WTC11 (cell line): ENCODE results near the gene NSD1. TPM values are rescaled to one million over a fixed set of nuclear protein-coding genes. Genes with fewer than 3 reads are reported as not detected.
A peak's percentile ranks its signal among the peaks of the same experiment; 100 is the strongest.

Experiments
- ATAC-seq: fragments of 200-7000 bp; cut with Tn5 transposase; 2 replicates; pipeline ENCODE4 v1.10.0; 2021; ENCODE audit warnings: mild to moderate bottlenecking, moderate library complexity
- Bru-seq: library from RNA; stranded (reverse); fragments of 400-500 nt; gene quantifications from one replicate; lab custom pipeline; 2021; lab: Mats Ljungman, UMichigan
- CTCF ChIA-PET: fragments of 300-600 bp; sonication (Branson Sonifier 250); formaldehyde crosslinking; loops from one replicate; lab custom pipeline; 2021; ENCODE audit warnings: antibody characterized with exemption; lab: Charles Lee
- POLR2A ChIA-PET: fragments of 350-600 bp; sonication (Branson Sonifier 250); formaldehyde crosslinking; loops from one replicate; lab custom pipeline; 2021; ENCODE audit warnings: antibody characterized with exemption; lab: Charles Lee
- DNase-seq: peaks from one replicate; pipeline ENCODE4 v3.0.0; 2021; ENCODE audit warnings: low spot score
- H3K27ac Mint-ChIP-seq: 2 replicates; pipeline ENCODE4 v1.8.0; 2021; ENCODE audit warnings: mixed read lengths
- H3K27me3 Mint-ChIP-seq: 2 replicates; pipeline ENCODE4 v1.8.0; 2021; ENCODE audit warnings: low read depth, mild to moderate bottlenecking, moderate library complexity, mixed read lengths
- H3K36me3 Mint-ChIP-seq: 2 replicates; pipeline ENCODE4 v1.8.0; 2021; ENCODE audit warnings: mixed read lengths
- H3K4me1 Mint-ChIP-seq: 2 replicates; pipeline ENCODE4 v1.8.0; 2022; ENCODE audit warnings: mixed read lengths
- H3K4me3 Mint-ChIP-seq: 2 replicates; pipeline ENCODE4 v1.8.0; 2021; ENCODE audit warnings: mild to moderate bottlenecking, moderate library complexity, mixed read lengths
- H3K9me3 Mint-ChIP-seq: 2 replicates; pipeline ENCODE4 v1.8.0; 2021; ENCODE audit warnings: mixed read lengths
- ELF4 ChIP-seq: sonication (generic); formaldehyde crosslinking; IDR thresholded peaks from 2 replicates; pipeline ENCODE4 v1.8.1; 2022; ENCODE audit warnings: low read depth, mild to moderate bottlenecking, moderate library complexity, missing genetic modification reagents
- FOXK1 ChIP-seq: sonication (generic); formaldehyde crosslinking; IDR thresholded peaks from 2 replicates; pipeline ENCODE4 v1.8.0; 2022; ENCODE audit warnings: mild to moderate bottlenecking, moderate library complexity, missing genetic modification reagents
- GABPB1 ChIP-seq: sonication (generic); formaldehyde crosslinking; IDR thresholded peaks from 2 replicates; pipeline ENCODE4 v1.8.1; 2023; ENCODE audit warnings: mild to moderate bottlenecking, missing genetic modification reagents
- GTF2I ChIP-seq: fragments of 250-450 bp; sonication (Bioruptor Pico); conservative IDR thresholded peaks from 2 replicates; pipeline ENCODE4 v1.4.0; 2021; ENCODE audit warnings: mild to moderate bottlenecking
- JAZF1 ChIP-seq: fragments of 250-450 bp; sonication (Bioruptor Pico); IDR thresholded peaks from 2 replicates; pipeline ENCODE4 v1.9.0; 2021; ENCODE audit warnings: moderate library complexity, mild to moderate bottlenecking, inconsistent platforms
- JUN ChIP-seq: sonication (generic); formaldehyde crosslinking; IDR thresholded peaks from 2 replicates; pipeline ENCODE4 v1.8.0; 2023; ENCODE audit warnings: mild to moderate bottlenecking, missing genetic modification reagents
- NFATC4 ChIP-seq: fragments of 250-450 bp; sonication (Bioruptor Pico); IDR thresholded peaks from 2 replicates; pipeline ENCODE4 v1.9.0; 2021; ENCODE audit warnings: mild to moderate bottlenecking
- NFE2L1 ChIP-seq: sonication (generic); formaldehyde crosslinking; IDR thresholded peaks from 2 replicates; pipeline ENCODE4 v1.8.1; 2023; ENCODE audit warnings: missing genetic modification reagents
- NFYB ChIP-seq: sonication (generic); formaldehyde crosslinking; conservative IDR thresholded peaks from 2 replicates; pipeline ENCODE4 v1.8.0; 2022; ENCODE audit warnings: low read depth, missing genetic modification reagents
- NR2C2 ChIP-seq: sonication (generic); formaldehyde crosslinking; IDR thresholded peaks from 2 replicates; pipeline ENCODE4 v1.8.0; 2022; ENCODE audit warnings: mild to moderate bottlenecking, missing genetic modification reagents
- PRRX2 ChIP-seq: fragments of 250-450 bp; sonication (Bioruptor Pico); IDR thresholded peaks from 2 replicates; pipeline ENCODE4 v1.8.0; 2021; ENCODE audit warnings: mild to moderate bottlenecking
- TCF7 ChIP-seq: sonication (generic); formaldehyde crosslinking; IDR thresholded peaks from 2 replicates; pipeline ENCODE4 v1.8.0; 2022; ENCODE audit warnings: mild to moderate bottlenecking, low read depth, missing genetic modification reagents, moderate library complexity
- TEAD1 ChIP-seq: sonication (generic); formaldehyde crosslinking; IDR thresholded peaks from 2 replicates; pipeline ENCODE4 v1.8.0; 2022; ENCODE audit warnings: mild to moderate bottlenecking, missing genetic modification reagents
- TP53 ChIP-seq: sonication (generic); formaldehyde crosslinking; IDR thresholded peaks from 2 replicates; pipeline ENCODE4 v1.8.1; 2023; ENCODE audit warnings: mild to moderate bottlenecking, missing genetic modification reagents
- ZNF121 ChIP-seq: sonication (generic); formaldehyde crosslinking; IDR thresholded peaks from 2 replicates; pipeline ENCODE4 v1.8.0; 2023; ENCODE audit warnings: missing genetic modification reagents
- long read RNA-seq, 3 experiments: library from RNA in 1 of 3; library from capped mRNA in 1 of 3; library from polyadenylated mRNA in 1 of 3; unstranded in 2 of 3; stranded (forward) in 1 of 3; transcript quantifications; one replicate each; pipeline ENCODE4 v2.0.0, GENCODE V29; 2021
- total RNA-seq: library from RNA; stranded (reverse); gene quantifications from 3 replicates; pipeline ENCODE4 v1.2.3, GENCODE V29; 2021
- TF ChIP-seq, protein P1 (sequence below): fragments of 250-450 bp; sonication (Bioruptor Pico); IDR thresholded peaks from 2 replicates; pipeline ENCODE4 v1.9.0; 2021; ENCODE audit warnings: mild to moderate bottlenecking
- TF ChIP-seq, protein P2 (sequence below): sonication (generic); formaldehyde crosslinking; IDR thresholded peaks from 2 replicates; pipeline ENCODE4 v1.8.0; 2023; ENCODE audit warnings: mild to moderate bottlenecking, missing genetic modification reagents
- TF ChIP-seq, protein P3 (sequence below): sonication (generic); formaldehyde crosslinking; IDR thresholded peaks from 2 replicates; pipeline ENCODE4 v1.8.0; 2022; ENCODE audit warnings: mild to moderate bottlenecking, missing genetic modification reagents
- TF ChIP-seq, protein P4 (sequence below): sonication (generic); formaldehyde crosslinking; IDR thresholded peaks from 2 replicates; pipeline ENCODE4 v1.8.0; 2023; ENCODE audit warnings: missing genetic modification reagents
- TF ChIP-seq, protein P5 (sequence below): sonication (generic); formaldehyde crosslinking; IDR thresholded peaks from 2 replicates; pipeline ENCODE4 v1.8.1; 2023; ENCODE audit warnings: mild to moderate bottlenecking, moderate library complexity, missing genetic modification reagents
- TF ChIP-seq, protein P6 (sequence below): sonication (generic); formaldehyde crosslinking; IDR thresholded peaks from 2 replicates; pipeline ENCODE4 v1.8.1; 2023; ENCODE audit warnings: mild to moderate bottlenecking, missing genetic modification reagents

Gene NSD1, protein sequence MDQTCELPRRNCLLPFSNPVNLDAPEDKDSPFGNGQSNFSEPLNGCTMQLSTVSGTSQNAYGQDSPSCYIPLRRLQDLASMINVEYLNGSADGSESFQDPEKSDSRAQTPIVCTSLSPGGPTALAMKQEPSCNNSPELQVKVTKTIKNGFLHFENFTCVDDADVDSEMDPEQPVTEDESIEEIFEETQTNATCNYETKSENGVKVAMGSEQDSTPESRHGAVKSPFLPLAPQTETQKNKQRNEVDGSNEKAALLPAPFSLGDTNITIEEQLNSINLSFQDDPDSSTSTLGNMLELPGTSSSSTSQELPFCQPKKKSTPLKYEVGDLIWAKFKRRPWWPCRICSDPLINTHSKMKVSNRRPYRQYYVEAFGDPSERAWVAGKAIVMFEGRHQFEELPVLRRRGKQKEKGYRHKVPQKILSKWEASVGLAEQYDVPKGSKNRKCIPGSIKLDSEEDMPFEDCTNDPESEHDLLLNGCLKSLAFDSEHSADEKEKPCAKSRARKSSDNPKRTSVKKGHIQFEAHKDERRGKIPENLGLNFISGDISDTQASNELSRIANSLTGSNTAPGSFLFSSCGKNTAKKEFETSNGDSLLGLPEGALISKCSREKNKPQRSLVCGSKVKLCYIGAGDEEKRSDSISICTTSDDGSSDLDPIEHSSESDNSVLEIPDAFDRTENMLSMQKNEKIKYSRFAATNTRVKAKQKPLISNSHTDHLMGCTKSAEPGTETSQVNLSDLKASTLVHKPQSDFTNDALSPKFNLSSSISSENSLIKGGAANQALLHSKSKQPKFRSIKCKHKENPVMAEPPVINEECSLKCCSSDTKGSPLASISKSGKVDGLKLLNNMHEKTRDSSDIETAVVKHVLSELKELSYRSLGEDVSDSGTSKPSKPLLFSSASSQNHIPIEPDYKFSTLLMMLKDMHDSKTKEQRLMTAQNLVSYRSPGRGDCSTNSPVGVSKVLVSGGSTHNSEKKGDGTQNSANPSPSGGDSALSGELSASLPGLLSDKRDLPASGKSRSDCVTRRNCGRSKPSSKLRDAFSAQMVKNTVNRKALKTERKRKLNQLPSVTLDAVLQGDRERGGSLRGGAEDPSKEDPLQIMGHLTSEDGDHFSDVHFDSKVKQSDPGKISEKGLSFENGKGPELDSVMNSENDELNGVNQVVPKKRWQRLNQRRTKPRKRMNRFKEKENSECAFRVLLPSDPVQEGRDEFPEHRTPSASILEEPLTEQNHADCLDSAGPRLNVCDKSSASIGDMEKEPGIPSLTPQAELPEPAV (N-terminal part only)
- total RNA-seq (144 to 153 TPM (median 148 TPM) in 3 replicates), Bru-seq, nascent RNA (percentile 91 among the genes with signal in this experiment)
- long read RNA-seq, experiment 1, full-length matches to known transcripts = 8 of 220 reads
- long read RNA-seq, experiment 1, partial matches to known transcripts = 89 of 220 reads
- long read RNA-seq, experiment 1, other reads (novel, unspliced or antisense) = 123 of 220 reads
- long read RNA-seq, experiment 2, partial matches to known transcripts = 24 of 92 reads
- long read RNA-seq, experiment 2, other reads (novel, unspliced or antisense) = 68 of 92 reads
- long read RNA-seq, experiment 3, partial matches to known transcripts = 14 of 28 reads
- long read RNA-seq, experiment 3, other reads (novel, unspliced or antisense) = 9 of 28 reads

DNA sequence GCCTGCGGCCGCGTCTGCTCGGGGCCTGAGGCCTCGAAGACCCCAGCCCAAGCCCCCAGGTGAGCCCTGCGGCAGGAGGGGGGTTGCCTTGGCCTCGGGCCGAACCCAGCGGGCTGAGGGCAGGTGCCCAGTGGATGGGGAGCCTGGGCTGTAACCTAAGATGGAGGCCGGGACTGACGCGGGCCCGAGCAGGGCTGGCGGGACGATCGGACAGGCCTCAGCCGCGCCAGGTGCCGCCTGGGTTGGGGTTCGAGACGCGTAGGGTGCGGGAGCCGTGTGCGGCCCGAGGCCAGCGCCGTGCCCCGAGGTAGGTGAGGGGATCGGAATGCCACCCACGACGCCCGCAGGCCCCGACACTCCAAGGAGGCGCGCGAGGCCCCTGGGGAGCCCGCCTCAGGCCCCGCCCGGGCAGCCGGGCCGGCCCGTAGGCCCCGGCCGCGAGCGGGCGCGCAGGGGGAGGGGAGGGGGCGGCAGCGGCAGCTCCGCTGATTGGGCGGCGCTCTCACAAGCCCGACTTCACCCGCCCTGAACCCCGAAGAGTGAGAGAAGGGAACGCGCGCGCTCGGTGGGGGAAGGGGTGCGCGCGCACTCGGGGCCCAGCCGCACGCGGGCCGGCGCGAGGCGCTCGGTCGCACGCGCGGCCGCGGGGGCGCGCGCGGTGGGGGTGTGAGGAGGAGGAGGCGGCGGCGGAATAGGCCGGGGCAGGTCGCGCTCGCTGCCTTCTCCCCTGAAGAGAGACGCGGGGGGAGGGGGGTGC lies at the start of gene NSD1:
TSS of gene NSD1 (plus strand) at position 678 of the 757 bp plus-strand sequence. CDS start 1,331 bp downstream, outside the sequence.
- no peaks in the 10 kb centered on the region; the same call in 1 of the 2 replicates for H3K27me3 Mint-ChIP-seq
- H3K36me3 Mint-ChIP-seq = peaks cover 37% of the 10 kb centered on the region
- H3K4me1 Mint-ChIP-seq = peaks cover 44% of the 10 kb centered on the region
- ChIA-PET POLR2A (interaction anchor here (1.0 to 1.6 kb wide), 7 partner anchors 9 to 314 kb away, joined by 3 to 5 read pairs (median 3); partner anchors contain the start of gene FGFR4), CTCF (interaction anchor here (1.0 to 3.4 kb wide), 3 partner anchors 21 to 176 kb away, joined by 5 to 22 read pairs (median 11); no protein-coding TSS in a partner anchor)
- ATAC-seq = peak; percentile 69
- peak; percentile 93 for DNase-seq
- H3K27ac Mint-ChIP-seq = peak within 1 kb of the TSS; percentile 68; the same call in 1 of the 2 replicates
- peak within 1 kb of the TSS; percentile 85 for H3K4me3 Mint-ChIP-seq
- H3K9me3 Mint-ChIP-seq = no peaks in the 10 kb centered on the region
- TF ChIP-seq NFE2L1 (CRISPR knock-in tag) (0 out of 2 replicates have a peak, but pooled peaks have one; percentile 6), TEAD1 (CRISPR knock-in tag) (peak; percentile 86), JAZF1 (no peak), NFATC4 (CRISPR knock-in tag) (peak; percentile 38; the same call in 1 of the 2 replicates), FOXK1 (CRISPR knock-in tag) (0 out of 2 replicates have a peak, but pooled peaks have one; percentile 29), GABPB1 (CRISPR knock-in tag) (no peak), JUN (CRISPR knock-in tag) (peak; percentile 87; the same call in 1 of the 2 replicates), ZNF121 (CRISPR knock-in tag) (peak; percentile 17; the same call in 1 of the 2 replicates), PRRX2 (CRISPR knock-in tag) (no peak), TCF7 (CRISPR knock-in tag) (peak; percentile 52; the same call in 1 of the 2 replicates), ELF4 (no peak), TP53 (CRISPR knock-in tag) (no peak; the same call in 1 of the 2 replicates), NFYB (peak; percentile 18; the same call in 1 of the 2 replicates), NR2C2 (CRISPR knock-in tag) (no peak), GTF2I (CRISPR knock-in tag) (no peak)
- TF ChIP-seq, protein P1, sequence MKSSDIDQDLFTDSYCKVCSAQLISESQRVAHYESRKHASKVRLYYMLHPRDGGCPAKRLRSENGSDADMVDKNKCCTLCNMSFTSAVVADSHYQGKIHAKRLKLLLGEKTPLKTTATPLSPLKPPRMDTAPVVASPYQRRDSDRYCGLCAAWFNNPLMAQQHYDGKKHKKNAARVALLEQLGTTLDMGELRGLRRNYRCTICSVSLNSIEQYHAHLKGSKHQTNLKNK (CRISPR knock-in tag) = no peak
- TF ChIP-seq, protein P2, sequence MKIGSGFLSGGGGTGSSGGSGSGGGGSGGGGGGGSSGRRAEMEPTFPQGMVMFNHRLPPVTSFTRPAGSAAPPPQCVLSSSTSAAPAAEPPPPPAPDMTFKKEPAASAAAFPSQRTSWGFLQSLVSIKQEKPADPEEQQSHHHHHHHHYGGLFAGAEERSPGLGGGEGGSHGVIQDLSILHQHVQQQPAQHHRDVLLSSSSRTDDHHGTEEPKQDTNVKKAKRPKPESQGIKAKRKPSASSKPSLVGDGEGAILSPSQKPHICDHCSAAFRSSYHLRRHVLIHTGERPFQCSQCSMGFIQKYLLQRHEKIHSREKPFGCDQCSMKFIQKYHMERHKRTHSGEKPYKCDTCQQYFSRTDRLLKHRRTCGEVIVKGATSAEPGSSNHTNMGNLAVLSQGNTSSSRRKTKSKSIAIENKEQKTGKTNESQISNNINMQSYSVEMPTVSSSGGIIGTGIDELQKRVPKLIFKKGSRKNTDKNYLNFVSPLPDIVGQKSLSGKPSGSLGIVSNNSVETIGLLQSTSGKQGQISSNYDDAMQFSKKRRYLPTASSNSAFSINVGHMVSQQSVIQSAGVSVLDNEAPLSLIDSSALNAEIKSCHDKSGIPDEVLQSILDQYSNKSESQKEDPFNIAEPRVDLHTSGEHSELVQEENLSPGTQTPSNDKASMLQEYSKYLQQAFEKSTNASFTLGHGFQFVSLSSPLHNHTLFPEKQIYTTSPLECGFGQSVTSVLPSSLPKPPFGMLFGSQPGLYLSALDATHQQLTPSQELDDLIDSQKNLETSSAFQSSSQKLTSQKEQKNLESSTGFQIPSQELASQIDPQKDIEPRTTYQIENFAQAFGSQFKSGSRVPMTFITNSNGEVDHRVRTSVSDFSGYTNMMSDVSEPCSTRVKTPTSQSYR (CRISPR knock-in tag) = 0 out of 2 replicates have a peak, but pooled peaks have one; percentile 14
- TF ChIP-seq, protein P3, sequence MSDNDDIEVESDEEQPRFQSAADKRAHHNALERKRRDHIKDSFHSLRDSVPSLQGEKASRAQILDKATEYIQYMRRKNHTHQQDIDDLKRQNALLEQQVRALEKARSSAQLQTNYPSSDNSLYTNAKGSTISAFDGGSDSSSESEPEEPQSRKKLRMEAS (CRISPR knock-in tag) = peak; percentile 78
- TF ChIP-seq, protein P4, sequence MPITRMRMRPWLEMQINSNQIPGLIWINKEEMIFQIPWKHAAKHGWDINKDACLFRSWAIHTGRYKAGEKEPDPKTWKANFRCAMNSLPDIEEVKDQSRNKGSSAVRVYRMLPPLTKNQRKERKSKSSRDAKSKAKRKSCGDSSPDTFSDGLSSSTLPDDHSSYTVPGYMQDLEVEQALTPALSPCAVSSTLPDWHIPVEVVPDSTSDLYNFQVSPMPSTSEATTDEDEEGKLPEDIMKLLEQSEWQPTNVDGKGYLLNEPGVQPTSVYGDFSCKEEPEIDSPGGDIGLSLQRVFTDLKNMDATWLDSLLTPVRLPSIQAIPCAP (CRISPR knock-in tag) = 0 out of 2 replicates have a peak, but pooled peaks have one; percentile 39
- TF ChIP-seq, protein P5, sequence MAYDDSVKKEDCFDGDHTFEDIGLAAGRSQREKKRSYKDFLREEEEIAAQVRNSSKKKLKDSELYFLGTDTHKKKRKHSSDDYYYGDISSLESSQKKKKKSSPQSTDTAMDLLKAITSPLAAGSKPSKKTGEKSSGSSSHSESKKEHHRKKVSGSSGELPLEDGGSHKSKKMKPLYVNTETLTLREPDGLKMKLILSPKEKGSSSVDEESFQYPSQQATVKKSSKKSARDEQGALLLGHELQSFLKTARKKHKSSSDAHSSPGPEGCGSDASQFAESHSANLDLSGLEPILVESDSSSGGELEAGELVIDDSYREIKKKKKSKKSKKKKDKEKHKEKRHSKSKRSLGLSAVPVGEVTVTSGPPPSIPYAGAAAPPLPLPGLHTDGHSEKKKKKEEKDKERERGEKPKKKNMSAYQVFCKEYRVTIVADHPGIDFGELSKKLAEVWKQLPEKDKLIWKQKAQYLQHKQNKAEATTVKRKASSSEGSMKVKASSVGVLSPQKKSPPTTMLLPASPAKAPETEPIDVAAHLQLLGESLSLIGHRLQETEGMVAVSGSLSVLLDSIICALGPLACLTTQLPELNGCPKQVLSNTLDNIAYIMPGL (CRISPR knock-in tag) = peak; percentile 51; the same call in 1 of the 2 replicates
- TF ChIP-seq, protein P6, sequence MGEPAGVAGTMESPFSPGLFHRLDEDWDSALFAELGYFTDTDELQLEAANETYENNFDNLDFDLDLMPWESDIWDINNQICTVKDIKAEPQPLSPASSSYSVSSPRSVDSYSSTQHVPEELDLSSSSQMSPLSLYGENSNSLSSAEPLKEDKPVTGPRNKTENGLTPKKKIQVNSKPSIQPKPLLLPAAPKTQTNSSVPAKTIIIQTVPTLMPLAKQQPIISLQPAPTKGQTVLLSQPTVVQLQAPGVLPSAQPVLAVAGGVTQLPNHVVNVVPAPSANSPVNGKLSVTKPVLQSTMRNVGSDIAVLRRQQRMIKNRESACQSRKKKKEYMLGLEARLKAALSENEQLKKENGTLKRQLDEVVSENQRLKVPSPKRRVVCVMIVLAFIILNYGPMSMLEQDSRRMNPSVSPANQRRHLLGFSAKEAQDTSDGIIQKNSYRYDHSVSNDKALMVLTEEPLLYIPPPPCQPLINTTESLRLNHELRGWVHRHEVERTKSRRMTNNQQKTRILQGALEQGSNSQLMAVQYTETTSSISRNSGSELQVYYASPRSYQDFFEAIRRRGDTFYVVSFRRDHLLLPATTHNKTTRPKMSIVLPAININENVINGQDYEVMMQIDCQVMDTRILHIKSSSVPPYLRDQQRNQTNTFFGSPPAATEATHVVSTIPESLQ (CRISPR knock-in tag) = no peak
